ENCODE measurements around the gene ELP1.

DNA sequence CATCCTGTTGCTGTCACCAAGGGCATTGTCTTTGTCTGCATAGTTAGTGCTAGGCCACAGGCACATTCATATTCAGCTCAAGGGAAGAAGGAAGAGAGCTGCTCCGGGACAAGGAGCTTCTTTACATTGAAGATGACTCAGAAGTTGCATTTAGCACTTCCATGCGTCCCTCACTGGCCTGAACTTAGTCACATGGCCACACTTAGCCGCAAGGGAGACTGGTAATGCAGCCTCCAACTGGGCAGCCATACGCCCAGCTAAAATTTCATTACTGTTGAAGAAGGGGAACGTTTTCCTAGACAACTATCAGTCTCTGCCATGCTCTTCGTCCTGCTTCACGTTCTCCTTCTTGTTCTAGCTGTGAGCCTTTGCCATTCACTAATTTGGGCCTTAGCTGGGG lies 98.1 kb downstream of the ELP1 start:
- no peak for TF ChIP-seq POLR2A (IDR thresholded peaks at IDR 0.05)
- TF ChIP-seq, protein P1, sequence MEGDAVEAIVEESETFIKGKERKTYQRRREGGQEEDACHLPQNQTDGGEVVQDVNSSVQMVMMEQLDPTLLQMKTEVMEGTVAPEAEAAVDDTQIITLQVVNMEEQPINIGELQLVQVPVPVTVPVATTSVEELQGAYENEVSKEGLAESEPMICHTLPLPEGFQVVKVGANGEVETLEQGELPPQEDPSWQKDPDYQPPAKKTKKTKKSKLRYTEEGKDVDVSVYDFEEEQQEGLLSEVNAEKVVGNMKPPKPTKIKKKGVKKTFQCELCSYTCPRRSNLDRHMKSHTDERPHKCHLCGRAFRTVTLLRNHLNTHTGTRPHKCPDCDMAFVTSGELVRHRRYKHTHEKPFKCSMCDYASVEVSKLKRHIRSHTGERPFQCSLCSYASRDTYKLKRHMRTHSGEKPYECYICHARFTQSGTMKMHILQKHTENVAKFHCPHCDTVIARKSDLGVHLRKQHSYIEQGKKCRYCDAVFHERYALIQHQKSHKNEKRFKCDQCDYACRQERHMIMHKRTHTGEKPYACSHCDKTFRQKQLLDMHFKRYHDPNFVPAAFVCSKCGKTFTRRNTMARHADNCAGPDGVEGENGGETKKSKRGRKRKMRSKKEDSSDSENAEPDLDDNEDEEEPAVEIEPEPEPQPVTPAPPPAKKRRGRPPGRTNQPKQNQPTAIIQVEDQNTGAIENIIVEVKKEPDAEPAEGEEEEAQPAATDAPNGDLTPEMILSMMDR (IDR thresholded peaks at IDR 0.05), result no peak
